Left ventricle myocardium inferior (tissue), 1 donor: ENCODE measurements around the gene SSBP3. TPM values are rescaled to one million over a fixed set of nuclear protein-coding genes. Genes with fewer than 3 reads are reported as not detected.
A peak's percentile ranks its signal among the peaks of the same experiment; 100 is the strongest.
"Not testable (repeated sequence)": the region's sequence is repeated elsewhere in the genome, so short reads cannot be mapped to it uniquely, and the experiment has no call there.

ENCODE experiments used
- DNase-seq: peaks from one replicate; pipeline ENCODE4 v3.0.0-alpha.2; 2020
- H3K27ac ChIP-seq: fragments of 200-600 bp; replicated peaks from 2 replicates; pipeline ENCODE4 v1.8.0; 2021
- H3K27me3 ChIP-seq: fragments of 200-600 bp; 2 replicates; pipeline ENCODE4 v1.8.0; 2021; ENCODE audit warnings: low read depth
- H3K36me3 ChIP-seq: fragments of 200-600 bp; 2 replicates; pipeline ENCODE4 v1.8.0; 2021
- H3K4me1 ChIP-seq: fragments of 200-600 bp; 2 replicates; pipeline ENCODE4 v1.8.0; 2021
- H3K4me3 ChIP-seq: fragments of 200-600 bp; 2 replicates; pipeline ENCODE4 v1.8.0; 2021; ENCODE audit warnings: mild to moderate bottlenecking, moderate library complexity
- H3K9me3 ChIP-seq: fragments of 200-600 bp; replicated peaks from 2 replicates; pipeline ENCODE4 v1.8.0; 2021
- CTCF ChIP-seq: fragments of 200-600 bp; IDR thresholded peaks from 2 replicates; pipeline ENCODE4 v1.8.0; 2021; ENCODE audit warnings: antibody characterized with exemption, mild to moderate bottlenecking, borderline replicate concordance
- intact Hi-C: fragments of 100-400 bp; cut with micrococcal nuclease; formaldehyde crosslinking; loops from one replicate; pipeline ENCODE4 v1.11.0; 2022
- total RNA-seq: library from RNA; stranded (reverse); fragmentation: NEBNext Ultra II Directional; extraction: Animal tissue kit (Norgen Biotek cat#: 25700); gene quantifications from one replicate; pipeline ENCODE4 v1.2.1, GENCODE V29; 2021
- donor health status: DM: no; HTN: yes; CAD: no; lungs with severe emphysema.

The SSBP3 gene
- total RNA-seq, 1 donor from 2014 or later: 57.7 TPM

GRCh38 chr1:54391450-54392209, 14.6 kb downstream of the SSBP3 start:
- Histone ChIP-seq H3K4me1 (peaks cover 79% of the 10 kb centered on the region), H3K27me3 (no peaks in the 10 kb centered on the region), H3K36me3 (peaks cover 31% of the 10 kb centered on the region), H3K27ac (no peak overlapping the region), H3K9me3 (no peaks in the 10 kb centered on the region), H3K4me3 (no peak overlapping the region)
- no peak for DNase-seq
- intact Hi-C loops: no loop called here
- TF ChIP-seq CTCF: no peak

GRCh38 chr1:54390655-54391054, 15.5 kb downstream of the SSBP3 start:
- no peak for DNase-seq
- H3K27ac ChIP-seq: no peak overlapping the region
- no peak for TF ChIP-seq CTCF
- intact Hi-C loops: no loop called here
- peaks cover 78% of the 10 kb centered on the region for H3K4me1 ChIP-seq
- H3K9me3 ChIP-seq: no peaks in the 10 kb centered on the region
- H3K36me3 ChIP-seq: peaks cover 31% of the 10 kb centered on the region
- no peak overlapping the region for H3K4me3 ChIP-seq
- H3K27me3 ChIP-seq: no peaks in the 10 kb centered on the region

GRCh38 chr1:54389608-54390007, 16.6 kb downstream of the SSBP3 start:
- H3K27me3 ChIP-seq, H3K27ac ChIP-seq, DNase-seq, H3K4me3 ChIP-seq, H3K9me3 ChIP-seq, intact Hi-C loops: not testable (repeated sequence)
- Histone ChIP-seq H3K36me3 (peaks cover 23% of the 10 kb centered on the region), H3K4me1 (peaks cover 78% of the 10 kb centered on the region)

GRCh38 chr1:54387419-54387818, 18.8 kb downstream of the SSBP3 start:
- TF ChIP-seq CTCF: no peak
- Histone ChIP-seq H3K4me1 (peaks cover 78% of the 10 kb centered on the region), H3K36me3 (peaks cover 9% of the 10 kb centered on the region), H3K9me3 (no peaks in the 10 kb centered on the region), H3K27ac (no peak overlapping the region), H3K4me3 (no peak overlapping the region), H3K27me3 (no peaks in the 10 kb centered on the region)
- no peak for DNase-seq
- intact Hi-C loops: no loop called here

- peak overlapping the region; percentile 78 for H3K27ac ChIP-seq
- H3K9me3 ChIP-seq: no peaks in the 10 kb centered on the region
- H3K27me3 ChIP-seq: no peaks in the 10 kb centered on the region
- H3K4me3 ChIP-seq: no peak overlapping the region
- TF ChIP-seq CTCF: no peak
- H3K4me1 ChIP-seq: peaks cover 66% of the 10 kb centered on the region
- intact Hi-C loops: no loop called here
- no peak for DNase-seq
- peaks cover 2% of the 10 kb centered on the region for H3K36me3 ChIP-seq
Observed at GRCh38 chr1:54385727-54386022, 20.5 kb downstream of the SSBP3 start.

GRCh38 chr1:54384918-54385726, 21.1 kb downstream of the SSBP3 start:
- H3K36me3 ChIP-seq: no peaks in the 10 kb centered on the region
- TF ChIP-seq CTCF: no peak
- no peak overlapping the region for H3K4me3 ChIP-seq
- intact Hi-C loops: no loop called here
- peak overlapping the region; percentile 78 for H3K27ac ChIP-seq
- no peak for DNase-seq
- H3K27me3 ChIP-seq: no peaks in the 10 kb centered on the region
- H3K4me1 ChIP-seq: peaks cover 70% of the 10 kb centered on the region
- H3K9me3 ChIP-seq: no peaks in the 10 kb centered on the region
